GM19455 (cell line): ENCODE results near the gene FITM1.
A peak's percentile ranks its signal among the peaks of the same experiment; 100 is the strongest.

Experiments
- ATAC-seq: cut with Tn5 transposase; IDR thresholded peaks from one replicate; pipeline ENCODE4 v1.9.1; 2021; ENCODE audit not compliant: unreplicated experiment

Gene FITM1

GRCh38 chr14:24138396-24139271, 8.2 kb downstream of the FITM1 start:
- ATAC-seq = no peak

- ATAC-seq = no peak
Observed at GRCh38 chr14:24139272-24139934, 8.9 kb downstream of the FITM1 start.

- peak; percentile 78 for ATAC-seq
Observed at GRCh38 chr14:24141097-24141880, 10.8 kb downstream of the FITM1 start, which contains the start of gene EMC9. TSS of gene EMC9 (minus strand) at chr14:24141591. CDS start at chr14:24141304, 287 bp downstream.

GRCh38 chr14:24143511-24143910, 13.1 kb downstream of the FITM1 start:
- no peak for ATAC-seq

GRCh38 chr14:24144451-24144850, 14.0 kb downstream of the FITM1 start:
- no peak for ATAC-seq

GRCh38 chr14:24145219-24145618, 14.8 kb downstream of the FITM1 start:
- no peak for ATAC-seq

GRCh38 chr14:24145690-24146452, 15.4 kb downstream of the FITM1 start:
- no peak for ATAC-seq

GRCh38 chr14:24146453-24146977, 16.1 kb downstream of the FITM1 start, which contains the start of gene PSME2:
TSS of gene PSME2 (minus strand) at chr14:24146610. CDS start at chr14:24146581, 29 bp downstream.
- ATAC-seq = peak; percentile 62

- ATAC-seq = peak; percentile 83
Observed at GRCh38 chr14:24146978-24147760, 16.7 kb downstream of the FITM1 start, which contains the start of gene RNF31. TSS of gene RNF31 (plus strand) at chr14:24147498. CDS start at chr14:24147699, 201 bp downstream.

GRCh38 chr14:24147761-24148428, 17.4 kb downstream of the FITM1 start:
- ATAC-seq = no peak

GRCh38 chr14:24149302-24149969, 19.0 kb downstream of the FITM1 start:
- ATAC-seq = no peak

- ATAC-seq = no peak
Observed at GRCh38 chr14:24150061-24150460, 19.6 kb downstream of the FITM1 start.

GRCh38 chr14:24150567-24150966, 20.1 kb downstream of the FITM1 start:
- no peak for ATAC-seq

GRCh38 chr14:24150993-24151392, 20.5 kb downstream of the FITM1 start:
- ATAC-seq = no peak

- ATAC-seq = no peak
Observed at GRCh38 chr14:24151404-24152080, 21.1 kb downstream of the FITM1 start.

- no peak for ATAC-seq
Observed at GRCh38 chr14:24155100-24155499, 24.6 kb downstream of the FITM1 start.

- ATAC-seq = no peak
Observed at GRCh38 chr14:24156840-24157239, 26.4 kb downstream of the FITM1 start.

- ATAC-seq = no peak
Observed at GRCh38 chr14:24157331-24157730, 26.9 kb downstream of the FITM1 start.
